ENCODE results near the gene LRRC32. TPM values are rescaled to one million over a fixed set of nuclear protein-coding genes. Genes with fewer than 3 reads are reported as not detected.
"Not testable (repeated sequence)": the region's sequence is repeated elsewhere in the genome, so short reads cannot be mapped to it uniquely, and the experiment has no call there.

Gene LRRC32
- total RNA-seq, 2 experiments from 2014 or later: 0.82 to 0.87 TPM

- Mint-ChIP-seq H3K9me3 (peaks cover 11% of the 10 kb centered on the region), H3K27ac (no peak overlapping the region), H3K27me3 (peaks cover 7% of the 10 kb centered on the region), H3K36me3 (ENCODE audit: low read depth) (peaks cover 8% of the 10 kb centered on the region), H3K4me3 (no peak overlapping the region), H3K4me1 (peaks cover 2% of the 10 kb centered on the region)
- ChIA-PET POLR2A (no interaction called here), CTCF (interaction anchor here (0.7 kb wide), 2 partner anchors 10 to 12 kb away, joined by 3 read pairs; no protein-coding TSS in a partner anchor)
- DNase-seq: no peak
These were observed 49.1 kb downstream of the LRRC32 start for GRCh38 chr11:76621466-76621865.

- H3K4me3 Mint-ChIP-seq: no peak overlapping the region
- H3K27ac Mint-ChIP-seq: no peak overlapping the region
- H3K4me1 Mint-ChIP-seq: no peaks in the 10 kb centered on the region
- ChIA-PET POLR2A (no interaction called here), CTCF (interaction anchor here (0.7 kb wide), 1 partner anchor 9 kb away, joined by 3 read pairs; no protein-coding TSS in a partner anchor)
- peaks cover 3% of the 10 kb centered on the region for H3K36me3 Mint-ChIP-seq (ENCODE audit: low read depth)
- peaks cover 4% of the 10 kb centered on the region for H3K9me3 Mint-ChIP-seq
- DNase-seq: no peak
- peaks cover 5% of the 10 kb centered on the region for H3K27me3 Mint-ChIP-seq
These were observed 50.1 kb downstream of the LRRC32 start for GRCh38 chr11:76620489-76620888.

DNA sequence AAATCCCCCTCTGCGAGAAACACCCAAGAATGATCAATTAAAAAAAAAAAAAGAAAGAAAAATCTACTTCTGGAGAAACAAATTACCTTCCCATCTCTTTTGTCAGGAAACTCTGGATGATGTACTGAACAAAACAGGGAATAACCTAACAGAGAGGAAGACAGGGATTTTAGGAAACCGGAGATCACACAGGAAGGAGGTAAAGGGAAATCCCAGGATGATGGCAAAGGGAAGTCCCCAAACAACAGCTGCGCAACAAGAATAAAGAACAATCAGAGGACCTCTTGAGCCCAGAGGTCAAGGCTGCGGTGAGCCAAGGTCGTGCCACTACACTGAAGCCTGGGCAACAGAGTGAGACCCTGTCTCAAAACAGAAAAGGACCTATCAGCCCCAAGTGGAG lies 50.7 kb downstream of the LRRC32 start:
- CTCF ChIA-PET; H3K36me3 Mint-ChIP-seq (ENCODE audit: low read depth); DNase-seq; H3K4me3 Mint-ChIP-seq; H3K27me3 Mint-ChIP-seq; POLR2A ChIA-PET; H3K27ac Mint-ChIP-seq; H3K9me3 Mint-ChIP-seq; H3K4me1 Mint-ChIP-seq: not testable (repeated sequence)

DNA sequence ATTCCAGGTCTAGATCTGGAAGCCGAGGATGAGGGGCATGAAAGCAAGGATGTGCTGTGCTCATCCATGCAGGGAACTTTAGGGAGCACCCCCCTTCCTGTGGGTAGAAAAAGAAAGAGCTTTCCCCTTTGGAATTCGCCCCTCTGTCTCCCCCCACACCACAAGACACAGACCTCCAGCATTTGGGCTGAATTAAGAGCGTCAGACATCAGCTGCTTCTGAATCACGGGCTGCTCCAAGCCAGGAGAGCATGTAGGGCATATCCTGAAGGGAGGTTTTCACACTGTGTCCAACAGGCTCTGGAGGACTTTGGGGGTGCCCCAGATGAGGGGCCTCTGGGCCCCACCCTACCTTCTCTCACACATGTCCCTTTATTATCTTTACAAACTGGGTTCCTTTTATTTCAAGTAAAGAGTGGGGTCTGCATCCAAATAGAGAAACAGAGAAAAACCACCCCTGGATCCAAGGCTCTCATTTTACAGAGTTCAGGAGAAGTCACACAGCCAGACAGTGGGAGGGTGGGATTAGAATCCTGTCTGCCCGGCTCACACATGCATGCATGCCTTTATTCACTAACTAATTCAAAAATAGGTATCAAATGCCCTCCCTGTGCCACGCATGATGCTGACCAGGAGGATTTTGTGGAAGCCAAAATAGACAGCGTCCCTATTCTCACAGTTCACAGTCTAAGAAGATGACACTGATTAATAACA lies 52.8 kb downstream of the LRRC32 start:
- ChIA-PET CTCF (interaction anchor here (0.8 to 1.4 kb wide), 2 partner anchors 8 to 30 kb away, joined by 3 read pairs; no protein-coding TSS in a partner anchor), POLR2A (no interaction called here)
- Mint-ChIP-seq H3K9me3 (no peaks in the 10 kb centered on the region), H3K27ac (no peak overlapping the region), H3K27me3 (peaks cover 4% of the 10 kb centered on the region), H3K36me3 (ENCODE audit: low read depth) (no peaks in the 10 kb centered on the region), H3K4me3 (no peak overlapping the region), H3K4me1 (no peaks in the 10 kb centered on the region)
- no peak for DNase-seq

GRCh38 chr11:76616676-76617552 lies 53.6 kb downstream of the LRRC32 start:
- ChIA-PET POLR2A (no interaction called here), CTCF (interaction anchor here (1.4 kb wide), 1 partner anchor 29 kb away, joined by 3 read pairs; no protein-coding TSS in a partner anchor)
- Mint-ChIP-seq H3K4me3 (no peak overlapping the region), H3K9me3 (no peaks in the 10 kb centered on the region), H3K27ac (no peak overlapping the region), H3K27me3 (peaks cover 4% of the 10 kb centered on the region), H3K36me3 (ENCODE audit: low read depth) (no peaks in the 10 kb centered on the region), H3K4me1 (no peaks in the 10 kb centered on the region)
- DNase-seq: no peak

- no peaks in the 10 kb centered on the region for H3K4me1 Mint-ChIP-seq
- H3K27ac Mint-ChIP-seq: no peak overlapping the region
- ChIA-PET POLR2A (no interaction called here), CTCF (no interaction called here)
- no peak for DNase-seq
- H3K9me3 Mint-ChIP-seq: no peaks in the 10 kb centered on the region
- no peak overlapping the region for H3K4me3 Mint-ChIP-seq
- H3K27me3 Mint-ChIP-seq: peaks cover 5% of the 10 kb centered on the region
- no peaks in the 10 kb centered on the region for H3K36me3 Mint-ChIP-seq (ENCODE audit: low read depth)
These were observed 54.6 kb downstream of the LRRC32 start for GRCh38 chr11:76615950-76616349.

DNA sequence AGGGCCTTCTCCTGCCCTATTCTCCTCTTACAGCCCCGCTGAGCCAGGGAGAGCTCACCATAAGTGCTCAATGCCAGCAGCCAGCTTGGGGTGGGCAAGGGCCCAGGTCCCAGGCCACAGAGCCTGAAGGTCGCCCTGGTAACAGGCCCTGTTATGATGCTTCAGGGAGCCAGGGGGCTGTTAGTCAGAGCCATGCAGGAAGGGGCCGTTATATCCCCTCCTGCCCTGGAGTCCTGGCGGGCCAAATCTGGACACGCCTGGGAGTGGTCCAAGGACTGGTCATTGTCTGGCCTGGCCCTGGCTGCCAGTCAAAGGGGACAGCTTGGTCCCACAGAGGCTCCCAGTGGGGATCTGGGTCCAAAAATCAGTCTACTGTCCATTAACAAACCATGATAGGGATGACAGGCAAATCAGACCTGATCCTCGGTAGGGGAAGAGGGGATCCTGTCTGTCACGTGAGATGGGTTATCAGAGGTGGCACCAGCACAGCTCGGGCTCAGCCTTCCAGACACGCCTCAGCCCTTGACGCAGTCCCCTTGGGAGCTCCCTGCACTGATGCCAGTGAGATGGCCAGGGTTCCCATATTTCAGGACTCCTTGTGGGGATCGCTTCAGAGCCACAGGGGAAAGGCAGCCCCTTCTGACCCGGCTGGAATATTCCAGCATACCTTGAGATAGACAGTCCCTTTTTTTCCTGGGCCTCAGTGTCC lies 55.9 kb downstream of the LRRC32 start:
- Mint-ChIP-seq H3K9me3 (no peaks in the 10 kb centered on the region), H3K36me3 (ENCODE audit: low read depth) (no peaks in the 10 kb centered on the region), H3K27me3 (peaks cover 5% of the 10 kb centered on the region), H3K4me1 (no peaks in the 10 kb centered on the region), H3K4me3 (no peak overlapping the region), H3K27ac (no peak overlapping the region)
- DNase-seq: no peak
- ChIA-PET CTCF (interaction anchor here (1.0 kb wide), 1 partner anchor 16 kb away, joined by 4 read pairs; no protein-coding TSS in a partner anchor), POLR2A (no interaction called here)

- Mint-ChIP-seq H3K4me1 (no peaks in the 10 kb centered on the region), H3K9me3 (no peaks in the 10 kb centered on the region), H3K27ac (no peak overlapping the region), H3K27me3 (peaks cover 5% of the 10 kb centered on the region), H3K4me3 (no peak overlapping the region), H3K36me3 (ENCODE audit: low read depth) (no peaks in the 10 kb centered on the region)
- POLR2A ChIA-PET: no interaction called here
- CTCF ChIA-PET: no interaction called here
- no peak for DNase-seq
These were observed 56.6 kb downstream of the LRRC32 start for GRCh38 chr11:76613901-76614300.

GRCh38 chr11:76612226-76612625 lies 58.3 kb downstream of the LRRC32 start:
- H3K9me3 Mint-ChIP-seq: no peaks in the 10 kb centered on the region
- no peak overlapping the region for H3K27ac Mint-ChIP-seq
- no peaks in the 10 kb centered on the region for H3K36me3 Mint-ChIP-seq (ENCODE audit: low read depth)
- ChIA-PET POLR2A (no interaction called here), CTCF (interaction anchor here (0.6 to 1.2 kb wide), 2 partner anchors 12 to 835 kb away, joined by 3 to 4 read pairs; no protein-coding TSS in a partner anchor)
- DNase-seq: no peak
- no peak overlapping the region for H3K4me3 Mint-ChIP-seq
- H3K27me3 Mint-ChIP-seq: peaks cover 5% of the 10 kb centered on the region
- no peaks in the 10 kb centered on the region for H3K4me1 Mint-ChIP-seq

GRCh38 chr11:76610871-76611475 lies 59.6 kb downstream of the LRRC32 start:
- CTCF ChIA-PET: interaction anchor here (0.8 to 1.2 kb wide), 2 partner anchors 10 to 12 kb away, joined by 3 read pairs; no protein-coding TSS in a partner anchor

GRCh38 chr11:76610371-76610770 lies 60.2 kb downstream of the LRRC32 start:
- Mint-ChIP-seq H3K4me3 (no peak overlapping the region), H3K27ac (no peak overlapping the region), H3K4me1 (no peaks in the 10 kb centered on the region), H3K9me3 (no peaks in the 10 kb centered on the region), H3K36me3 (ENCODE audit: low read depth) (no peaks in the 10 kb centered on the region), H3K27me3 (peaks cover 5% of the 10 kb centered on the region)
- POLR2A ChIA-PET: no interaction called here
- CTCF ChIA-PET: interaction anchor here (1.1 kb wide), 2 partner anchors 8 to 11 kb away, joined by 3 read pairs; no protein-coding TSS in a partner anchor
- no peak for DNase-seq

More at GRCh38 chr11:76610871-76611475, 59.6 kb downstream of the LRRC32 start:
- H3K9me3 Mint-ChIP-seq: no peaks in the 10 kb centered on the region
- H3K4me1 Mint-ChIP-seq: no peaks in the 10 kb centered on the region
- no peaks in the 10 kb centered on the region for H3K36me3 Mint-ChIP-seq (ENCODE audit: low read depth)
- H3K27ac Mint-ChIP-seq: no peak overlapping the region
- no peak overlapping the region for H3K4me3 Mint-ChIP-seq
- POLR2A ChIA-PET: no interaction called here
- DNase-seq: no peak
- H3K27me3 Mint-ChIP-seq: peaks cover 5% of the 10 kb centered on the region

GRCh38 chr11:76609736-76610370 lies 60.7 kb downstream of the LRRC32 start:
- H3K4me3 Mint-ChIP-seq: no peak overlapping the region
- peaks cover 5% of the 10 kb centered on the region for H3K27me3 Mint-ChIP-seq
- CTCF ChIA-PET: interaction anchor here (0.8 to 1.1 kb wide), 3 partner anchors 8 to 103 kb away, joined by 3 read pairs; no protein-coding TSS in a partner anchor
- no peaks in the 10 kb centered on the region for H3K9me3 Mint-ChIP-seq
- POLR2A ChIA-PET: no interaction called here
- no peak overlapping the region for H3K27ac Mint-ChIP-seq
- H3K4me1 Mint-ChIP-seq: no peaks in the 10 kb centered on the region
- H3K36me3 Mint-ChIP-seq (ENCODE audit: low read depth): no peaks in the 10 kb centered on the region
- no peak for DNase-seq

Data from activated CD4-positive, alpha-beta T cell treated with anti-CD3 and anti-CD28 coated beads, Interleukin-2, amount 10 ng/mL, durations not matched to agents 7 days and 5 days (primary cell).